22Rv1 (cell line): Measurements from ENCODE around the gene TUBB.
"Not testable (repeated sequence)": the region's sequence is repeated elsewhere in the genome, so short reads cannot be mapped to it uniquely, and the experiment has no call there.

ENCODE experiments used
- ZFX ChIP-seq: fragments of 450-650 bp; IDR thresholded peaks from 2 replicates; pipeline ENCODE4 v1.6.1; 2017; ENCODE audit warnings: antibody characterized with exemption, borderline replicate concordance
- TF ChIP-seq, protein P1 (sequence below): fragments of 450-650 bp; IDR thresholded peaks from 2 replicates; pipeline ENCODE4 v1.5.1; 2017; ENCODE audit warnings: mild to moderate bottlenecking

DNA sequence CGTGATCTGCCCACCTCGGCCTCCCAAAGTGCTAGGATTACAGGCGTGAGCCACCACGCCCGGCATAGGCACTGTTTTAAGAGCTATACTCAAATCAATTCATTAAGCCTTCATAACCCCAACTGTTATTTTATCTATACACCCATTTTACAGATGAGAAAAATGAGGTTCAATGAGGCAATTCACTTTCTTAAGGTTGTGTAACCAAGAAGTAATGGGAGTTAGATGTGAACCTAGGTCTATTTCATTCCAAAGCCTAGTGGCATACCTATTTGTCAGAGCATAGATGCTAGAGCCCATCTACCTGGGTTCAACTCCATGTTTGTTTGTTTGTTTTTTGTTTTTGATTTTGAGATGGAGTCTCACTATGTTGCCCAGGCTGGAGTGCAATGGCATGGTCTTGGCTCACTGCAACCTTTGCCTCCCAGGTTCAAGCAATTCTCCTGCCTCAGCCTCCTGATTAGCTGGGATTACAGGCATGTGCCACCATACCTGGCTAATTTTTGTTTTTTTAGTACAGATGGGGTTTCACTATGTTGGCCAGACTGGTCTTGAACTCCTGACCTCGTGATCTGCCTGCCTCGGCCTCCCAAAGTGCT is 36.4 kb downstream of the TUBB start:
- TF ChIP-seq, protein P1, sequence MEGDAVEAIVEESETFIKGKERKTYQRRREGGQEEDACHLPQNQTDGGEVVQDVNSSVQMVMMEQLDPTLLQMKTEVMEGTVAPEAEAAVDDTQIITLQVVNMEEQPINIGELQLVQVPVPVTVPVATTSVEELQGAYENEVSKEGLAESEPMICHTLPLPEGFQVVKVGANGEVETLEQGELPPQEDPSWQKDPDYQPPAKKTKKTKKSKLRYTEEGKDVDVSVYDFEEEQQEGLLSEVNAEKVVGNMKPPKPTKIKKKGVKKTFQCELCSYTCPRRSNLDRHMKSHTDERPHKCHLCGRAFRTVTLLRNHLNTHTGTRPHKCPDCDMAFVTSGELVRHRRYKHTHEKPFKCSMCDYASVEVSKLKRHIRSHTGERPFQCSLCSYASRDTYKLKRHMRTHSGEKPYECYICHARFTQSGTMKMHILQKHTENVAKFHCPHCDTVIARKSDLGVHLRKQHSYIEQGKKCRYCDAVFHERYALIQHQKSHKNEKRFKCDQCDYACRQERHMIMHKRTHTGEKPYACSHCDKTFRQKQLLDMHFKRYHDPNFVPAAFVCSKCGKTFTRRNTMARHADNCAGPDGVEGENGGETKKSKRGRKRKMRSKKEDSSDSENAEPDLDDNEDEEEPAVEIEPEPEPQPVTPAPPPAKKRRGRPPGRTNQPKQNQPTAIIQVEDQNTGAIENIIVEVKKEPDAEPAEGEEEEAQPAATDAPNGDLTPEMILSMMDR, result not testable (repeated sequence)
- not testable (repeated sequence) for TF ChIP-seq ZFX
